Kidney (tissue), 14 donors: ENCODE measurements around the gene PCDHGA12. TPM values are rescaled to one million over a fixed set of nuclear protein-coding genes. Genes with fewer than 3 reads are reported as not detected.
A peak's percentile ranks its signal among the peaks of the same experiment; 100 is the strongest.

Source experiments
- DNase-seq, 5 donors: peaks; one replicate each; pipeline ENCODE4 v3.0.0-alpha.2; 2013 to 2020
- FAIRE-seq: peaks from 2 replicates; lab custom pipeline; 2012; peaks lifted over from hg19 to GRCh38; lab: Jason Lieb, UNC
- H3K27ac ChIP-seq, 2 donors: one replicate each; pipeline ENCODE4 v1.7.0; 2013; ENCODE audit warnings: low read depth in 2 of 2, low read length in 2 of 2, inconsistent platforms in 1 of 2
- H3K27me3 ChIP-seq: one replicate; pipeline ENCODE4 v1.7.1; 2013; ENCODE audit warnings: low read length, inconsistent platforms; ENCODE audit not compliant: control insufficient read depth, insufficient read depth
- H3K36me3 ChIP-seq, 3 donors: one replicate each; pipeline versions ENCODE4 v1.7.0 to v1.7.1; 2013; ENCODE audit warnings: low read length in 3 of 3, control low read depth in 1 of 3, inconsistent platforms in 1 of 3; ENCODE audit not compliant: insufficient read depth in 3 of 3, control insufficient read depth in 2 of 3
- H3K4me1 ChIP-seq, 3 donors: one replicate each; pipeline versions ENCODE4 v1.7.0 to v1.7.1; 2013; ENCODE audit warnings: low read length in 3 of 3, inconsistent platforms in 1 of 3, low read depth in 1 of 3; ENCODE audit not compliant: control insufficient read depth in 2 of 3, insufficient read depth in 2 of 3
- H3K4me3 ChIP-seq, 3 donors: one replicate each; pipeline versions ENCODE4 v1.7.0 to v1.8.1; 2013; ENCODE audit warnings: low read length in 3 of 3, control low read depth in 1 of 3, inconsistent platforms in 1 of 3
- H3K9ac ChIP-seq, 3 donors: one replicate each; pipeline versions ENCODE4 v1.7.0 to v1.7.1; 2013; ENCODE audit warnings: low read length in 3 of 3, control low read depth in 1 of 3, inconsistent platforms in 1 of 3
- H3K9me3 ChIP-seq, 3 donors: one replicate each; pipeline versions ENCODE4 v1.7.0 to v1.7.1; 2013; ENCODE audit warnings: low read length in 3 of 3, control low read depth in 1 of 3, inconsistent platforms in 1 of 3; ENCODE audit not compliant: control insufficient read depth in 2 of 3, insufficient read depth in 1 of 3
- CTCF ChIP-seq: IDR thresholded peaks from 3 replicates; pipeline ENCODE4 v1.5.1; 2012; ENCODE audit warnings: mild to moderate bottlenecking, moderate library complexity, borderline replicate concordance; ENCODE audit not compliant: insufficient read depth; ENCODE audit errors: extremely low read depth
- intact Hi-C: fragments of 100-400 bp; cut with DNase I; formaldehyde crosslinking; loops from one replicate; pipeline ENCODE4 v1.11.1; 2022
- polyA plus RNA-seq: library from polyadenylated mRNA; stranded (reverse); fragments of 350-450 nt; fragmentation: Illumina TruSeq; extraction: RNeasy Lipid Tissue Mini Kit (QIAGEN cat#74804); gene quantifications from one replicate; pipeline ENCODE4 v1.2.3, GENCODE V29; 2014; ENCODE audit warnings: low read depth, low replicate concordance; ENCODE audit not compliant: insufficient read depth
- total RNA-seq: library from RNA; stranded (reverse); fragmentation: NEBNext Ultra II Directional; extraction: Animal tissue kit (Norgen Biotek cat#: 25700); gene quantifications from one replicate; pipeline ENCODE4 v1.2.1, GENCODE V29; 2021
- donor health status: control.
- donor health status: control.
- donor health status: control.
- donor health status: control.
- donor health status: control.
- donor health status: DM: yes; HTN: yes; CAD: no.
- donor health status: Normal renal cell carcinoma (clear cell type).

Gene PCDHGA12
- total and polyA plus RNA-seq, 2 donors from 2014 or later = 0.24 to 4.0 TPM

- Histone ChIP-seq H3K36me3 (no peaks in the 10 kb centered on the region), H3K4me3 (peak overlapping the region in 2 of 3 donors; percentile 20 to 54), H3K9ac (no peak overlapping the region), H3K27ac (no peak overlapping the region), H3K9me3 (no peaks in the 10 kb centered on the region), H3K4me1 (peaks cover 4 to 20% (median 7%) of the 10 kb centered on the region in 3 donors), H3K27me3 (no peaks in the 10 kb centered on the region)
- DNase-seq (peak in 1 of 5 donors; percentile 5), FAIRE-seq (no peak)
- intact Hi-C loops = no loop called here
- TF ChIP-seq CTCF = no peak
These were observed 47.5 kb downstream of the PCDHGA12 start for GRCh38 chr5:141477815-141478214.

GRCh38 chr5:141478321-141478945 lies 48.1 kb downstream of the PCDHGA12 start:
- DNase-seq (peak; percentile 71 to 84 (median 80)), FAIRE-seq (no peak)
- peak overlapping the region in 1 of 3 donors; percentile 12 for H3K9ac ChIP-seq
- H3K4me3 ChIP-seq = peak overlapping the region in 2 of 3 donors; percentile 20 to 54
- H3K4me1 ChIP-seq = peaks cover 4 to 20% (median 7%) of the 10 kb centered on the region in 3 donors
- peak; percentile 16 for TF ChIP-seq CTCF
- intact Hi-C loops = no loop called here
- no peaks in the 10 kb centered on the region for H3K36me3 ChIP-seq
- H3K9me3 ChIP-seq = no peaks in the 10 kb centered on the region
- no peaks in the 10 kb centered on the region for H3K27me3 ChIP-seq
- H3K27ac ChIP-seq = no peak overlapping the region

GRCh38 chr5:141479776-141480175 lies 49.5 kb downstream of the PCDHGA12 start:
- DNase-seq (no peak), FAIRE-seq (no peak)
- Histone ChIP-seq H3K9ac (no peak overlapping the region), H3K9me3 (no peaks in the 10 kb centered on the region), H3K36me3 (no peaks in the 10 kb centered on the region), H3K4me3 (no peak overlapping the region), H3K27me3 (no peaks in the 10 kb centered on the region), H3K4me1 (peaks cover 4 to 20% (median 10%) of the 10 kb centered on the region in 3 donors), H3K27ac (no peak overlapping the region)
- no peak for TF ChIP-seq CTCF
- intact Hi-C loops = no loop called here

Other genes with a start within 250 kb of the PCDHGA12 start
Only the 30 nearest of the 35 such genes appear.
- 5.9 TPM for gene PCDHB13, start 216.6 kb upstream of the PCDHGA12 start, total RNA-seq
- 0.86 TPM for gene PCDHB13, start 216.6 kb upstream of the PCDHGA12 start, polyA plus RNA-seq
- 6.2 TPM for gene PCDHB14, start 207.2 kb upstream of the PCDHGA12 start, total RNA-seq
- 2.0 TPM for gene PCDHB14, start 207.2 kb upstream of the PCDHGA12 start, polyA plus RNA-seq
- 6.0 TPM for gene PCDHB15, start 185.1 kb upstream of the PCDHGA12 start, total RNA-seq
- 1.8 TPM for gene PCDHB15, start 185.1 kb upstream of the PCDHGA12 start, polyA plus RNA-seq
- gene SLC25A2, start 126.5 kb upstream of the PCDHGA12 start, total RNA-seq = 0.94 TPM
- not detected for gene SLC25A2, start 126.5 kb upstream of the PCDHGA12 start, polyA plus RNA-seq
- gene TAF7, start 109.7 kb upstream of the PCDHGA12 start, total RNA-seq = 73.5 TPM
- gene TAF7, start 109.7 kb upstream of the PCDHGA12 start, polyA plus RNA-seq = 71.3 TPM
- 0.69 TPM for gene PCDHGA1, start 100.0 kb upstream of the PCDHGA12 start, total RNA-seq
- gene PCDHGA1, start 100.0 kb upstream of the PCDHGA12 start, polyA plus RNA-seq = 0.19 TPM
- gene PCDHGA2, start 91.7 kb upstream of the PCDHGA12 start, total RNA-seq = 4.7 TPM
- 0.73 TPM for gene PCDHGA2, start 91.7 kb upstream of the PCDHGA12 start, polyA plus RNA-seq
- 4.0 TPM for gene PCDHGA3, start 86.7 kb upstream of the PCDHGA12 start, total RNA-seq
- 0.22 TPM for gene PCDHGA3, start 86.7 kb upstream of the PCDHGA12 start, polyA plus RNA-seq
- gene PCDHGB1, start 80.4 kb upstream of the PCDHGA12 start, total RNA-seq = 2.9 TPM
- gene PCDHGB1, start 80.4 kb upstream of the PCDHGA12 start, polyA plus RNA-seq = 0.37 TPM
- 3.9 TPM for gene PCDHGA4, start 75.5 kb upstream of the PCDHGA12 start, total RNA-seq
- gene PCDHGA4, start 75.5 kb upstream of the PCDHGA12 start, polyA plus RNA-seq = 0.13 TPM
- gene PCDHGB2, start 70.5 kb upstream of the PCDHGA12 start, total RNA-seq = 4.0 TPM
- not detected for gene PCDHGB2, start 70.5 kb upstream of the PCDHGA12 start, polyA plus RNA-seq
- 2.8 TPM for gene PCDHGA5, start 66.3 kb upstream of the PCDHGA12 start, total RNA-seq
- not detected for gene PCDHGA5, start 66.3 kb upstream of the PCDHGA12 start, polyA plus RNA-seq
- 4.4 TPM for gene PCDHGB3, start 60.3 kb upstream of the PCDHGA12 start, total RNA-seq
- gene PCDHGB3, start 60.3 kb upstream of the PCDHGA12 start, polyA plus RNA-seq = 0.15 TPM
- gene PCDHGA6, start 56.6 kb upstream of the PCDHGA12 start, total RNA-seq = 7.2 TPM
- 0.34 TPM for gene PCDHGA6, start 56.6 kb upstream of the PCDHGA12 start, polyA plus RNA-seq
- gene PCDHGA7, start 47.8 kb upstream of the PCDHGA12 start, total RNA-seq = 4.1 TPM
- 0.49 TPM for gene PCDHGA7, start 47.8 kb upstream of the PCDHGA12 start, polyA plus RNA-seq
- 6.1 TPM for gene PCDHGB4, start 42.8 kb upstream of the PCDHGA12 start, total RNA-seq
- gene PCDHGB4, start 42.8 kb upstream of the PCDHGA12 start, polyA plus RNA-seq = 1.0 TPM
- gene PCDHGA8, start 37.9 kb upstream of the PCDHGA12 start, total RNA-seq = 1.8 TPM
- gene PCDHGA8, start 37.9 kb upstream of the PCDHGA12 start, polyA plus RNA-seq = 0.09 TPM
- gene PCDHGB5, start 32.6 kb upstream of the PCDHGA12 start, total RNA-seq = 12.3 TPM
- 0.82 TPM for gene PCDHGB5, start 32.6 kb upstream of the PCDHGA12 start, polyA plus RNA-seq
- gene PCDHGA9, start 27.7 kb upstream of the PCDHGA12 start, total RNA-seq = 7.6 TPM
- 0.54 TPM for gene PCDHGA9, start 27.7 kb upstream of the PCDHGA12 start, polyA plus RNA-seq
- gene PCDHGB6, start 22.5 kb upstream of the PCDHGA12 start, total RNA-seq = 7.5 TPM
- 0.22 TPM for gene PCDHGB6, start 22.5 kb upstream of the PCDHGA12 start, polyA plus RNA-seq
- 5.1 TPM for gene PCDHGA10, start 17.5 kb upstream of the PCDHGA12 start, total RNA-seq
- 0.47 TPM for gene PCDHGA10, start 17.5 kb upstream of the PCDHGA12 start, polyA plus RNA-seq
- 15.1 TPM for gene PCDHGB7, start 12.8 kb upstream of the PCDHGA12 start, total RNA-seq
- 1.0 TPM for gene PCDHGB7, start 12.8 kb upstream of the PCDHGA12 start, polyA plus RNA-seq
- 3.6 TPM for gene PCDHGA11, start 9.5 kb upstream of the PCDHGA12 start, total RNA-seq
- 0.37 TPM for gene PCDHGA11, start 9.5 kb upstream of the PCDHGA12 start, polyA plus RNA-seq
- 51.5 TPM for gene PCDHGC3, start 45.5 kb downstream of the PCDHGA12 start, total RNA-seq
- 41.0 TPM for gene PCDHGC3, start 45.5 kb downstream of the PCDHGA12 start, polyA plus RNA-seq
- 1.5 TPM for gene PCDHGC4, start 54.5 kb downstream of the PCDHGA12 start, total RNA-seq
- gene PCDHGC4, start 54.5 kb downstream of the PCDHGA12 start, polyA plus RNA-seq = not detected
- 1.4 TPM for gene PCDHGC5, start 58.6 kb downstream of the PCDHGA12 start, total RNA-seq
- not detected for gene PCDHGC5, start 58.6 kb downstream of the PCDHGA12 start, polyA plus RNA-seq
- gene DIAPH1, start 188.5 kb downstream of the PCDHGA12 start, total RNA-seq = 156 TPM
- gene DIAPH1, start 188.5 kb downstream of the PCDHGA12 start, polyA plus RNA-seq = 60.6 TPM
- 44.7 TPM for gene HDAC3, start 206.3 kb downstream of the PCDHGA12 start, total RNA-seq
- gene HDAC3, start 206.3 kb downstream of the PCDHGA12 start, polyA plus RNA-seq = 47.5 TPM
- 3.0 TPM for gene RELL2, start 206.5 kb downstream of the PCDHGA12 start, total RNA-seq
- 8.2 TPM for gene RELL2, start 206.5 kb downstream of the PCDHGA12 start, polyA plus RNA-seq
- gene FCHSD1, start 220.9 kb downstream of the PCDHGA12 start, total RNA-seq = 20.3 TPM
- gene FCHSD1, start 220.9 kb downstream of the PCDHGA12 start, polyA plus RNA-seq = 6.4 TPM